ENCODE measurements around the gene SPRN.

GRCh38 chr10:133390597-133391248, 33.7 kb downstream of the SPRN start:
- TF ChIP-seq EZH2 (IDR thresholded peaks at IDR 0.05; ENCODE audit: borderline replicate concordance, low read depth, low read length, poor library complexity, severe bottlenecking) (no peak), CTCF (conservative IDR thresholded peaks at IDR 0.05; ENCODE audit: low read depth, low read length) (no peak)

Measured in A673 (cell line).